A549 (cell line): ENCODE measurements around the gene CHST15. TPM values are rescaled to one million over a fixed set of nuclear protein-coding genes. Genes with fewer than 3 reads are reported as not detected.

ENCODE experiments used
- ATAC-seq, 2 experiments: fragments of 200-7000 bp in 1 of 2; fragments of >200 bp in 1 of 2; cut with Nextera tagmentation in 1 of 2; cut with Tn5 transposase in 1 of 2; 3 replicates each; pipeline versions ENCODE4 v1.8.0 to v1.9.1; 2018 to 2020; ENCODE audit warnings: mild to moderate bottlenecking in 1 of 2, moderate library complexity in 1 of 2
- CTCF ChIA-PET: fragments of 300-600 bp; sonication (Branson Sonifier 250); formaldehyde crosslinking; extraction: SDS; loops from one replicate; lab custom pipeline; 2021; ENCODE audit warnings: antibody characterized with exemption, inconsistent platforms; lab: Yijun Ruan, JAX
- POLR2A ChIA-PET: fragments of 350-600 bp; formaldehyde crosslinking; extraction: SDS; loops from one replicate; lab custom pipeline; 2021; ENCODE audit warnings: antibody characterized with exemption, inconsistent platforms; lab: Yijun Ruan, JAX
- DNase-seq, 2 experiments: peaks; one replicate each; pipeline versions ENCODE4 v3.0.0 to v3.0.0-alpha.2; 2011 to 2016; ENCODE audit warnings: low read depth in 1 of 2, low spot score in 1 of 2
- FAIRE-seq: peaks from 2 replicates; lab custom pipeline; 2011; peaks lifted over from hg19 to GRCh38; lab: Jason Lieb, UNC
- H3K27ac ChIP-seq, 2 experiments: fragments of >200 bp; sonication (Bioruptor Twin); formaldehyde crosslinking; 3 replicates each; pipeline ENCODE4 v1.5.1; 2016 to 2017
- H3K4me1 ChIP-seq: fragments of >200 bp; sonication (Bioruptor Twin); formaldehyde crosslinking; 3 replicates; pipeline ENCODE4 v1.6.1; 2016
- H3K4me2 ChIP-seq: fragments of >200 bp; sonication (Bioruptor Twin); formaldehyde crosslinking; 3 replicates; pipeline ENCODE4 v1.6.1; 2016
- H3K4me3 ChIP-seq: fragments of >200 bp; sonication (Bioruptor Twin); formaldehyde crosslinking; 3 replicates; pipeline ENCODE4 v1.5.1; 2016
- H3K9me3 ChIP-seq: fragments of >200 bp; sonication (Bioruptor Twin); formaldehyde crosslinking; 3 replicates; pipeline ENCODE4 v1.6.1; 2016
- BHLHE40 ChIP-seq: IDR thresholded peaks from 2 replicates; pipeline ENCODE4 v1.6.1; 2012; ENCODE audit warnings: low read depth, low read length, inconsistent platforms
- CBX2 ChIP-seq: fragments of 200-600 bp; sonication (generic); IDR thresholded peaks from 2 replicates; pipeline ENCODE4 v1.6.1; 2016; ENCODE audit warnings: low read depth, mild to moderate bottlenecking, borderline replicate concordance
- CEBPB ChIP-seq, 2 experiments: fragments of >200 bp in 1 of 2; sonication (Bioruptor Twin) in 1 of 2; formaldehyde crosslinking in 1 of 2; IDR thresholded peaks; 2 replicates each; pipeline ENCODE4 v1.6.1; 2012 to 2016
- CHD2 ChIP-seq: fragments of 150-350 bp; IDR thresholded peaks from 2 replicates; pipeline ENCODE4 v1.6.1; 2014; ENCODE audit warnings: low read length; ENCODE audit not compliant: partially characterized antibody
- CHD4 ChIP-seq: fragments of 200-600 bp; sonication (generic); IDR thresholded peaks from 2 replicates; pipeline ENCODE4 v1.6.1; 2016; ENCODE audit warnings: antibody characterized with exemption, mild to moderate bottlenecking, borderline replicate concordance
- CTCF ChIP-seq: fragments of >200 bp; sonication (Bioruptor Twin); formaldehyde crosslinking; IDR thresholded peaks from 3 replicates; pipeline ENCODE4 v1.5.1; 2016
- E2F6 ChIP-seq: IDR thresholded peaks from 2 replicates; pipeline ENCODE4 v1.6.1; 2012; ENCODE audit warnings: low read depth, borderline replicate concordance
- EHF ChIP-seq: fragments of 250-450 bp; sonication (Bioruptor Pico); IDR thresholded peaks from 2 replicates; pipeline ENCODE4 v1.5.0; 2020; ENCODE audit warnings: mild to moderate bottlenecking
- EHMT2 ChIP-seq: fragments of 200-600 bp; sonication (generic); IDR thresholded peaks from 2 replicates; pipeline ENCODE4 v1.6.1; 2016; ENCODE audit warnings: antibody characterized with exemption, low read depth, mild to moderate bottlenecking, moderate library complexity
- ESRRA ChIP-seq: fragments of 150-350 bp; IDR thresholded peaks from 2 replicates; pipeline ENCODE4 v1.6.1; 2014; ENCODE audit warnings: mild to moderate bottlenecking, low read length, borderline replicate concordance
- FOXS1 ChIP-seq: fragments of 250-450 bp; sonication (Bioruptor Pico); IDR thresholded peaks from 2 replicates; pipeline ENCODE4 v1.5.0; 2020; ENCODE audit warnings: mild to moderate bottlenecking, moderate library complexity
- HES2 ChIP-seq: fragments of >200 bp; sonication (Bioruptor Twin); formaldehyde crosslinking; IDR thresholded peaks from 2 replicates; pipeline ENCODE4 v1.6.1; 2016
- HEYL ChIP-seq: fragments of 250-450 bp; sonication (Bioruptor Pico); IDR thresholded peaks from 2 replicates; pipeline ENCODE4 v1.8.0; 2021; ENCODE audit warnings: mild to moderate bottlenecking, moderate library complexity
- HOXB13 ChIP-seq: fragments of 250-450 bp; sonication (Bioruptor Pico); IDR thresholded peaks from 2 replicates; pipeline ENCODE4 v1.5.0; 2020; ENCODE audit warnings: low read depth, mild to moderate bottlenecking, moderate library complexity
- HOXB5 ChIP-seq: fragments of 250-450 bp; sonication (Bioruptor Pico); IDR thresholded peaks from 2 replicates; pipeline ENCODE4 v1.5.0; 2020; ENCODE audit warnings: mild to moderate bottlenecking, moderate library complexity
- MAFK ChIP-seq: fragments of 450-650 bp; IDR thresholded peaks from 2 replicates; pipeline ENCODE4 v1.6.1; 2014; ENCODE audit not compliant: partially characterized antibody
- MAZ ChIP-seq: fragments of 150-350 bp; IDR thresholded peaks from 2 replicates; pipeline ENCODE4 v1.6.1; 2014; ENCODE audit warnings: antibody characterized with exemption, low read depth, low read length, borderline replicate concordance
- PHF8 ChIP-seq: fragments of 200-600 bp; sonication (generic); IDR thresholded peaks from 2 replicates; pipeline ENCODE4 v1.6.1; 2016; ENCODE audit warnings: low read depth, mild to moderate bottlenecking, antibody characterized with exemption, moderate library complexity, borderline replicate concordance
- POLR2A ChIP-seq: IDR thresholded peaks from 2 replicates; pipeline ENCODE4 v1.6.1; 2012; ENCODE audit warnings: mild to moderate bottlenecking, low read length
- RAD21 ChIP-seq, 2 experiments: fragments of >200 bp in 1 of 2; sonication (Bioruptor Twin) in 1 of 2; formaldehyde crosslinking in 1 of 2; IDR thresholded peaks in 1 of 2; conservative IDR thresholded peaks in 1 of 2; 2 replicates in 1 of 2; 3 replicates in 1 of 2; pipeline ENCODE4 v1.6.1; 2012 to 2018; ENCODE audit warnings: inconsistent platforms in 1 of 2
- RARB ChIP-seq: fragments of 250-450 bp; sonication (Bioruptor Pico); IDR thresholded peaks from 2 replicates; pipeline ENCODE4 v1.8.0; 2021; ENCODE audit warnings: mild to moderate bottlenecking, moderate library complexity
- RNF2 ChIP-seq: fragments of 200-600 bp; sonication (generic); IDR thresholded peaks from 2 replicates; pipeline ENCODE4 v1.6.1; 2016; ENCODE audit warnings: low read depth, mild to moderate bottlenecking, antibody characterized with exemption, moderate library complexity, borderline replicate concordance
- TP53 ChIP-seq: fragments of 250-450 bp; sonication (Bioruptor Pico); IDR thresholded peaks from 2 replicates; pipeline ENCODE4 v1.5.0; 2021; ENCODE audit warnings: mild to moderate bottlenecking, moderate library complexity
- ZC3H11A ChIP-seq: fragments of 450-650 bp; IDR thresholded peaks from 2 replicates; pipeline ENCODE4 v1.6.1; 2014; ENCODE audit warnings: antibody characterized with exemption, mild to moderate bottlenecking
- ZNF302 ChIP-seq: fragments of 250-450 bp; sonication (Bioruptor Pico); IDR thresholded peaks from 2 replicates; pipeline ENCODE4 v1.9.0; 2021; ENCODE audit warnings: inconsistent platforms, mild to moderate bottlenecking, moderate library complexity
- ZSCAN20 ChIP-seq: fragments of 250-450 bp; sonication (Bioruptor Pico); IDR thresholded peaks from 2 replicates; pipeline ENCODE4 v1.8.0; 2022; ENCODE audit warnings: mild to moderate bottlenecking, moderate library complexity
- WGBS: methylation state at CpG from one replicate; pipeline ENCODE4 v1.1.6; 2017; ENCODE audit errors: missing lambda C conversion rate; 5-methylcytosine and 5-hydroxymethylcytosine counted together
- polyA plus RNA-seq, 4 experiments: library from polyadenylated mRNA; depleted of rRNA in 3 of 4; stranded (reverse); fragments of >200 nt; fragmentation: RNase III in 1 of 4; extraction: RNeasy Plus Mini Kit Qiagen cat#74134 plus additional on column Dnase treatment in 1 of 4; gene quantifications; 2 replicates in 3 of 4; 3 replicates in 1 of 4; pipeline ENCODE4 v1.2.3, GENCODE V29; 2011 to 2017
- TF ChIP-seq, protein P1 (sequence below): IDR thresholded peaks from 2 replicates; pipeline ENCODE4 v1.6.1; 2012
- TF ChIP-seq, protein P2 (sequence below): fragments of 450-650 bp; IDR thresholded peaks from 2 replicates; pipeline ENCODE4 v1.6.1; 2014; ENCODE audit warnings: antibody characterized with exemption
- TF ChIP-seq, protein P3 (sequence below): fragments of 150-350 bp; IDR thresholded peaks from 2 replicates; pipeline ENCODE4 v1.6.1; 2014; ENCODE audit warnings: low read depth, mild to moderate bottlenecking, low read length

CHST15 gene
- polyA plus RNA-seq, 2 of the 4 experiments (the other 2 are of a cell fraction), result 5.1 to 10.3 TPM

GRCh38 chr10:124078714-124079113 lies 14.7 kb downstream of the CHST15 start:
- TF ChIP-seq ZSCAN20 (no peak), EHMT2 (no peak), RNF2 (no peak), BHLHE40 (no peak), HEYL (CRISPR knock-in tag) (no peak), E2F6 (no peak), CTCF (no peak), ESRRA (no peak), POLR2A (no peak), CHD2 (no peak), RARB (CRISPR knock-in tag) (no peak), ZC3H11A (no peak), PHF8 (no peak), CBX2 (no peak)
- TF ChIP-seq, protein P1, sequence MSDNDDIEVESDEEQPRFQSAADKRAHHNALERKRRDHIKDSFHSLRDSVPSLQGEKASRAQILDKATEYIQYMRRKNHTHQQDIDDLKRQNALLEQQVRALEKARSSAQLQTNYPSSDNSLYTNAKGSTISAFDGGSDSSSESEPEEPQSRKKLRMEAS, result no peak
- TF ChIP-seq, protein P2, sequence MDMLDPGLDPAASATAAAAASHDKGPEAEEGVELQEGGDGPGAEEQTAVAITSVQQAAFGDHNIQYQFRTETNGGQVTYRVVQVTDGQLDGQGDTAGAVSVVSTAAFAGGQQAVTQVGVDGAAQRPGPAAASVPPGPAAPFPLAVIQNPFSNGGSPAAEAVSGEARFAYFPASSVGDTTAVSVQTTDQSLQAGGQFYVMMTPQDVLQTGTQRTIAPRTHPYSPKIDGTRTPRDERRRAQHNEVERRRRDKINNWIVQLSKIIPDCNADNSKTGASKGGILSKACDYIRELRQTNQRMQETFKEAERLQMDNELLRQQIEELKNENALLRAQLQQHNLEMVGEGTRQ, result no peak

GRCh38 chr10:124078028-124078427 lies 15.4 kb downstream of the CHST15 start:
- no peaks in the 10 kb centered on the region for H3K4me1 ChIP-seq
- FAIRE-seq, result no peak
- TF ChIP-seq HES2 (no peak), ESRRA (no peak), CEBPB (IDR thresholded peaks at IDR 0.05) (no peak), FOXS1 (no peak), HOXB13 (no peak), RNF2 (no peak), POLR2A (no peak), HOXB5 (CRISPR knock-in tag) (no peak), CHD4 (no peak), TP53 (CRISPR knock-in tag) (no peak), EHF (CRISPR knock-in tag) (no peak), ZNF302 (CRISPR knock-in tag) (no peak), MAZ (no peak), RAD21 (conservative IDR thresholded peaks at IDR 0.05 in 1 of 2, IDR thresholded peaks at IDR 0.05 in 1 of 2) (no peak), MAFK (no peak)
- TF ChIP-seq, protein P3, sequence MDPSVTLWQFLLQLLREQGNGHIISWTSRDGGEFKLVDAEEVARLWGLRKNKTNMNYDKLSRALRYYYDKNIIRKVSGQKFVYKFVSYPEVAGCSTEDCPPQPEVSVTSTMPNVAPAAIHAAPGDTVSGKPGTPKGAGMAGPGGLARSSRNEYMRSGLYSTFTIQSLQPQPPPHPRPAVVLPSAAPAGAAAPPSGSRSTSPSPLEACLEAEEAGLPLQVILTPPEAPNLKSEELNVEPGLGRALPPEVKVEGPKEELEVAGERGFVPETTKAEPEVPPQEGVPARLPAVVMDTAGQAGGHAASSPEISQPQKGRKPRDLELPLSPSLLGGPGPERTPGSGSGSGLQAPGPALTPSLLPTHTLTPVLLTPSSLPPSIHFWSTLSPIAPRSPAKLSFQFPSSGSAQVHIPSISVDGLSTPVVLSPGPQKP, result no peak
- TF ChIP-seq, protein P2, result no peak
- no peak for ATAC-seq
- H3K4me2 ChIP-seq, result no peak overlapping the region
- WGBS, result 80% methylated on average over 4 of the region's 4 CpGs
- ChIA-PET POLR2A (no interaction called here), CTCF (interaction anchor here (1.3 kb wide), 1 partner anchor 311 kb away, joined by 4 read pairs; no protein-coding TSS in a partner anchor)
- no peak overlapping the region for H3K27ac ChIP-seq
- no peaks in the 10 kb centered on the region for H3K9me3 ChIP-seq
- no peak overlapping the region for H3K4me3 ChIP-seq
- no peak for DNase-seq

More at GRCh38 chr10:124078714-124079113, 14.7 kb downstream of the CHST15 start:
- ChIA-PET POLR2A (no interaction called here), CTCF (interaction anchor here (1.3 to 1.6 kb wide), 2 partner anchors 45 to 84 kb away, joined by 3 to 4 read pairs; no protein-coding TSS in a partner anchor)
- no peaks in the 10 kb centered on the region for H3K9me3 ChIP-seq
- DNase-seq (no peak), FAIRE-seq (no peak), ATAC-seq (no peak)
- H3K27ac ChIP-seq, result no peak overlapping the region
- H3K4me3 ChIP-seq, result no peak overlapping the region
- H3K4me1 ChIP-seq, result no peaks in the 10 kb centered on the region
- no peak overlapping the region for H3K4me2 ChIP-seq
